DMS153 (cell line): ENCODE measurements around the gene ACSL4.
"Not testable (repeated sequence)": the region's sequence is repeated elsewhere in the genome, so short reads cannot be mapped to it uniquely, and the experiment has no call there.

Experiments
- DNase-seq: peaks from one replicate; lab custom pipeline; 2025; lab: John Stamatoyannopoulos, UW

The ACSL4 gene

GRCh38 chrX:109732017-109732801 is 848 bp downstream of the ACSL4 start:
- DNase-seq: no peak

GRCh38 chrX:109728173-109728535 is 4.9 kb downstream of the ACSL4 start:
- no peak for DNase-seq

GRCh38 chrX:109724971-109725370 is 8.1 kb downstream of the ACSL4 start:
- not testable (repeated sequence) for DNase-seq

GRCh38 chrX:109720947-109721346 is 12.1 kb downstream of the ACSL4 start:
- no peak for DNase-seq

- no peak for DNase-seq
Observed at GRCh38 chrX:109719264-109719663, 13.8 kb downstream of the ACSL4 start.

- DNase-seq: no peak
Observed at GRCh38 chrX:109716431-109717028, 16.5 kb downstream of the ACSL4 start.

- DNase-seq: no peak
Observed at GRCh38 chrX:109714340-109714958, 18.6 kb downstream of the ACSL4 start.

- DNase-seq: no peak
Observed at GRCh38 chrX:109710181-109710580, 22.9 kb downstream of the ACSL4 start.

- no peak for DNase-seq
Observed at GRCh38 chrX:109709129-109709631, 23.9 kb downstream of the ACSL4 start.

GRCh38 chrX:109707720-109708119 is 25.3 kb downstream of the ACSL4 start:
- DNase-seq: no peak

- no peak for DNase-seq
Observed at GRCh38 chrX:109707319-109707718, 25.7 kb downstream of the ACSL4 start.

GRCh38 chrX:109704563-109704962 is 28.5 kb downstream of the ACSL4 start:
- DNase-seq: no peak

GRCh38 chrX:109697855-109698254 is 35.2 kb downstream of the ACSL4 start:
- no peak for DNase-seq

GRCh38 chrX:109696146-109696740 is 36.8 kb downstream of the ACSL4 start:
- no peak for DNase-seq

- DNase-seq: no peak
Observed at GRCh38 chrX:109695637-109696036, 37.4 kb downstream of the ACSL4 start.

GRCh38 chrX:109691752-109692151 is 41.3 kb downstream of the ACSL4 start:
- DNase-seq: no peak

GRCh38 chrX:109691277-109691676 is 41.8 kb downstream of the ACSL4 start:
- DNase-seq: no peak

- no peak for DNase-seq
Observed at GRCh38 chrX:109687903-109688302, 45.2 kb downstream of the ACSL4 start.

- no peak for DNase-seq
Observed at GRCh38 chrX:109685656-109686078, 47.4 kb downstream of the ACSL4 start.

- DNase-seq: no peak
Observed at GRCh38 chrX:109684136-109684535, 48.9 kb downstream of the ACSL4 start.

- DNase-seq: no peak
Observed at GRCh38 chrX:109681475-109682081, 51.5 kb downstream of the ACSL4 start.

- no peak for DNase-seq
Observed at GRCh38 chrX:109679820-109680219, 53.2 kb downstream of the ACSL4 start.
